ENCODE results near the gene AKNAD1.
"Not testable (repeated sequence)": the region's sequence is repeated elsewhere in the genome, so short reads cannot be mapped to it uniquely, and the experiment has no call there.

AKNAD1 gene

DNA sequence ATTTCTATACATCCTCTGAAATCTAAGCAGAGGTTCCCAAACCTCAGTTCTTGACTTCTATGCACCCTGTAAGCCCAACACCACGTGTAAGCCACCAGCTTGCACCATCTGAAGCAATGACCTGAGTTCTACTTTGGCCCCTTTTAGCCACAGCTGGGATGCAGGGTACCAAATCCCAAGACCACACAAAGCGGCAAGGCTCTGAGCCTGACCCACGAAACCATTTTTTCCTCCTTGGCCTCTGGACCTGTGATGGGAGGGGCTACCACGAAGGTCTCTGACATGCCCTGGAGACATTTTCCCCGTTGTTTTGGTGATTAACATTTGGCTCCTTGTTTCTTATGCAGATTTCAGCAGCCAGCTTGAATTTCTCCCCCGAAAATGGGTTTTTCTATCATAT lies 71.6 kb downstream of the AKNAD1 start:
- no peak for DNase-seq (ENCODE audit: low read depth in 2 of 2)

DNA sequence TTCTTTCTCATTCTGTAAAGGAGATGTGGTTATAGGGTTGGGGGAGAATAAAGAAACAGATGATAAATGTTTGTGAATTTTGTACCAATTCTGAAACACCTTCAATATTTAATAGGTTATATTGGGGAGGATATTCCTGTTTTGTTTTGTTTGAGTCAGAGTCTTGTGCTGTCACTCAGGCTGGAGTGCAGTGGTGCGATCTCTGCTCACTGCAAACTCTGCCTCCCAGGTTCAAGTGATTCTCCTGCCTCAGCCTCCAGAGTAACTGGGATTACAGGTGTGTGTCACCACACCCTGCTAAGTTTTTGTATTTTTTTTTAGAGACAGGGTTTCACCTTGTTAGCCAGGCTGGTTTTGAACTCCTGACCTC lies 75.3 kb downstream of the AKNAD1 start:
- not testable (repeated sequence) for DNase-seq (ENCODE audit: low read depth in 2 of 2)

DNA sequence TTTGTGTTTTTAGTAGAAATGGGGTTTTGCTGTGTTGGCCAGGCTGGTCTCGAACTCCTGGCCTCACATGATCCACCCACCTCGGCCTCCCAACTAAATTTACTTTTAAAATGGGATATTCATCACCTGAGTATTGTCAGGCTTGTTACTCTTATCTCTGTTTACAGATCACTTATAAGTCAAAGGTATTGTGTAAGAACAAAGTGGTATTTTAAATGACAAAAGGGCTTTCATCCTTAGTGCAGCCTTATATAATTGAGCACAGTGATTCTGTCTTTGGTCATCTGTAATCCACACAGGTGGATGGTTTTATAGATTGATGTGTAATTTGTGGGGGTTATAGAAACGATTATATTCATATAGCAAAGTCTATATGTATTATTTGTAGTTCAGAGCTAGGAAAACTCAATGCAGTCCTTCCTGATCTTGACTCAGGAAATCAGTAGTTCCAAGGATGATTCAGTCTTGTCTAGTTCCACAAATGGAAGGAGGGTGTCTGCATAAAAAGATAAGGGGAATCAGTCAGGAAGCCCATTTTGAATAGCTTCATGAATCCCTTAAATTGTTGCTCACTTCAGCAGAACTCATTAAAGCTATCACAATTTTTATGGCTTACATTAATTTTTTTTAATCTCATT lies 75.8 kb downstream of the AKNAD1 start:
- no peak for DNase-seq (ENCODE audit: low read depth in 2 of 2)

DNA sequence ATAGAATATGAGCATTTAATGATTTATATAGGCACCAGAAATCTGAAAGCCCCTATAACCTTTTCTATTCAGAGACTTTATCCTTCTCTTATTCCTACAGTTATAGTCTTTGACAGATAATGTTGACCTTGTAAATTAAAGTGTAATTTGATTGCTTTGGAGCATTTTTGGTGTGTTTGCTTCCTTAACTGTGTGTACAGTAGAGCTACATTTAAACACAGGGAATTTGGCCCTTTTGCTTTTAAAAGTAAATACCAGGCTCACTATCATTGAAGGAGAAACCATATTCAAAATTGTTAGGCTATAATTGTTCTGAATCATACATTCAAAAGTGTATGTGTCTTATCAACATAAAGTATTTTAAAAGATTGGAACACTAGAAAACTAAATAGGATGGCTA lies 77.4 kb downstream of the AKNAD1 start:
- DNase-seq (ENCODE audit: low read depth in 2 of 2): no peak

DNA sequence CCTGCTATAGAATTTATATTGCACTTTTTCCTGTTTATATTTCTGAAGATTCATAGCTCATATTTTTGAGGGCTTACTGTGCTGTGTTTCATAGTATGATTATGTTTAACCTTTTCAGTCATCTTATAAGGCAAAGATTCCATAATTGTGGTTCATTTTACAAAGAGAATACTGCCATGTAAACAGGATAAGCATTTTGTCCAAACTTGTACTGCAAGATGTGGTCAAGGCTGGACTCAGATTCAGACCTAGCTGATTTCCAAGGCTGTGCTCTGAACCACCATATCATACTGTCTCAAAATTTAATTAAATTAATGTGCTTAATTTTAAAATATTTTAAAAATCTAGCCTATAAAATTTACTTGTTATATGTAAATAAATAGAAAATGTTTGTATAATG lies 79.1 kb downstream of the AKNAD1 start:
- no peak for DNase-seq (ENCODE audit: low read depth in 2 of 2)

DNA sequence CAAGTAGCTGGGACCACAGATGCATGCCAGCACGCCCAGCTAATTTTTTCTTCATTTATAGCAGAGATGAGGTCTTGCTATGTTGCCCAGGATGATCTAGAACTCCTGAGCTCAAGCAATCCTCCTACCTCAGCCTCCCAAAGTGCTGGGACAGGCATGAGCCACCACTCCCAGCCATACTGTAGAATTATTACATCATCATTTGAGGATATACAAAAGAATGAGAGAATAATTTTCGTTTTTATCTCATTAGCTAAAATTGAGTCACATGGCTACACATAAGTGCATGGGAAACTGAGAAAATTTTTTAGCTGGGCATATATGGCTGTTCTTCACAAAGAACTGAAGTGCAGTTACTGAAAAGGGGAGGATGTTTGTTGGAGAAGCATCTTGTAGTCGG lies 89.2 kb downstream of the AKNAD1 start:
- DNase-seq (ENCODE audit: low read depth in 2 of 2): no peak

DNA sequence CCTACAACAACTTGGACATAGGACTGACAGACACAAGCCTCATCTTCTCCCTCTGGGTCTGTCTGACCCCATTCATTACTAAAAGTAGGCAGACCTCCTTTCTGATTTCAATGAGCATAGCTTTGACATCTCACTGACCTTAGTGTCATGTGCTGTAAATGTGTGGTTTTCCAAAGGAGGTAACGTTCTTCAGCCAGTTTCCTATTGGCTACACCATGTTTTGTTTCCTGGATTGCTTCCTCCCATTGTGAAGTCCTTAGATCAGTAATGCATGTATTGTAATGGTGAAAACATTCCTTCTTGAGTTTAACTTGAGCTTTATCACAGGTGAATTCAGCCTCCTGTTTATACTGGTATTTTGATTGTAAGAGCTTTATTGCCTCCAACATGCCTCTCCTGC lies 89.8 kb downstream of the AKNAD1 start:
- DNase-seq (ENCODE audit: low read depth in 2 of 2): no peak

All from stimulated activated CD4-positive, alpha-beta T cell treated with anti-CD3 and anti-CD28 coated beads, Interleukin-1b, Interleukin-23, amount 100 ng/mL, for 4 hours (primary cell).